Measurements from ENCODE around the gene LPP.

- TF ChIP-seq CTCF (IDR thresholded peaks at IDR 0.05; ENCODE audit: insufficient read depth, low read length) (no peak), SPI1 (IDR thresholded peaks at IDR 0.05; ENCODE audit: borderline replicate concordance, low read depth) (no peak), POLR2AphosphoS5 (IDR thresholded peaks at IDR 0.05; ENCODE audit: low read depth) (no peak), GABPA (IDR thresholded peaks at IDR 0.05; ENCODE audit: low read depth) (no peak)
- TF ChIP-seq, protein P1, sequence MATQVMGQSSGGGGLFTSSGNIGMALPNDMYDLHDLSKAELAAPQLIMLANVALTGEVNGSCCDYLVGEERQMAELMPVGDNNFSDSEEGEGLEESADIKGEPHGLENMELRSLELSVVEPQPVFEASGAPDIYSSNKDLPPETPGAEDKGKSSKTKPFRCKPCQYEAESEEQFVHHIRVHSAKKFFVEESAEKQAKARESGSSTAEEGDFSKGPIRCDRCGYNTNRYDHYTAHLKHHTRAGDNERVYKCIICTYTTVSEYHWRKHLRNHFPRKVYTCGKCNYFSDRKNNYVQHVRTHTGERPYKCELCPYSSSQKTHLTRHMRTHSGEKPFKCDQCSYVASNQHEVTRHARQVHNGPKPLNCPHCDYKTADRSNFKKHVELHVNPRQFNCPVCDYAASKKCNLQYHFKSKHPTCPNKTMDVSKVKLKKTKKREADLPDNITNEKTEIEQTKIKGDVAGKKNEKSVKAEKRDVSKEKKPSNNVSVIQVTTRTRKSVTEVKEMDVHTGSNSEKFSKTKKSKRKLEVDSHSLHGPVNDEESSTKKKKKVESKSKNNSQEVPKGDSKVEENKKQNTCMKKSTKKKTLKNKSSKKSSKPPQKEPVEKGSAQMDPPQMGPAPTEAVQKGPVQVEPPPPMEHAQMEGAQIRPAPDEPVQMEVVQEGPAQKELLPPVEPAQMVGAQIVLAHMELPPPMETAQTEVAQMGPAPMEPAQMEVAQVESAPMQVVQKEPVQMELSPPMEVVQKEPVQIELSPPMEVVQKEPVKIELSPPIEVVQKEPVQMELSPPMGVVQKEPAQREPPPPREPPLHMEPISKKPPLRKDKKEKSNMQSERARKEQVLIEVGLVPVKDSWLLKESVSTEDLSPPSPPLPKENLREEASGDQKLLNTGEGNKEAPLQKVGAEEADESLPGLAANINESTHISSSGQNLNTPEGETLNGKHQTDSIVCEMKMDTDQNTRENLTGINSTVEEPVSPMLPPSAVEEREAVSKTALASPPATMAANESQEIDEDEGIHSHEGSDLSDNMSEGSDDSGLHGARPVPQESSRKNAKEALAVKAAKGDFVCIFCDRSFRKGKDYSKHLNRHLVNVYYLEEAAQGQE (IDR thresholded peaks at IDR 0.05; ENCODE audit: insufficient replicate concordance, low read depth): no peak
Observed at GRCh38 chr3:188798556-188799145, 644.7 kb downstream of the LPP start.
